Endothelial cell of umbilical vein (primary cell): ENCODE results near the gene MMUT.

Experiments used
- EZH2 ChIP-seq: IDR thresholded peaks from 2 replicates; pipeline ENCODE4 v1.6.1; 2012; ENCODE audit warnings: borderline replicate concordance, low read depth, mild to moderate bottlenecking, moderate library complexity, low read length, inconsistent platforms; ENCODE audit not compliant: severe bottlenecking
- FOS ChIP-seq: IDR thresholded peaks from 2 replicates; pipeline ENCODE4 v1.6.1; 2011; ENCODE audit warnings: mild to moderate bottlenecking, low read length, moderate library complexity, borderline replicate concordance; ENCODE audit not compliant: insufficient read depth
- POLR2A ChIP-seq: IDR thresholded peaks from 2 replicates; pipeline ENCODE4 v1.6.1; 2012; ENCODE audit warnings: low read depth, mild to moderate bottlenecking, control low read depth, low read length

DNA sequence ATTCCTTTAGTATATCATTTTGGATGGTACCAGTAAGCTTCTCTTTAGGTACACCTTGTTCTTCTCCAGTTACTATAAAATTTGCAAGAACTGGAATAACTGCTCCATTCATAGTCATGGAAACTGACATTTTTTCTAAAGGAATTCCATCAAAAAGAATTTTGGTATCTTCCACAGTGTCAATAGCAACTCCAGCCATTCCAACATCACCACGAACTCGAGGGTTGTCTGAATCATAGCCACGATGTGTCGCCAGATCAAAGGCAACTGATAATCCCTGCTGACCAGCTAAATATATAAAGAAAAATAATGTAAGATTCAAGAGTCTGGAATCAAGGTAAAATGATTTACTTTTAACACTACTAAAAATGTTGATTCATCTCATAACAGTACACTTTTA is 5.3 kb downstream of the MMUT start:
- TF ChIP-seq FOS (no peak), POLR2A (no peak), EZH2 (no peak)
